Left renal cortex interstitium (tissue), 4 donors: ENCODE measurements around the gene MAST4. TPM values are rescaled to one million over a fixed set of nuclear protein-coding genes. Genes with fewer than 3 reads are reported as not detected.
A peak's percentile ranks its signal among the peaks of the same experiment; 100 is the strongest.

Experiments used
- DNase-seq, 4 donors: peaks; one replicate each; pipeline ENCODE4 v3.0.0-alpha.2; 2013; ENCODE audit warnings: low read depth in 4 of 4, low spot score in 2 of 4, missing footprints in 1 of 4
- polyA plus RNA-seq, 4 donors: library from polyadenylated mRNA; unstranded; fragments of 120-200 nt; gene quantifications; one replicate each; pipeline ENCODE4 v1.2.1, GENCODE V29; 2013; ENCODE audit not compliant: insufficient read length in 4 of 4

MAST4 gene
- polyA plus RNA-seq, 4 donors: 13.5 to 18.7 (median 16.1) TPM

DNA sequence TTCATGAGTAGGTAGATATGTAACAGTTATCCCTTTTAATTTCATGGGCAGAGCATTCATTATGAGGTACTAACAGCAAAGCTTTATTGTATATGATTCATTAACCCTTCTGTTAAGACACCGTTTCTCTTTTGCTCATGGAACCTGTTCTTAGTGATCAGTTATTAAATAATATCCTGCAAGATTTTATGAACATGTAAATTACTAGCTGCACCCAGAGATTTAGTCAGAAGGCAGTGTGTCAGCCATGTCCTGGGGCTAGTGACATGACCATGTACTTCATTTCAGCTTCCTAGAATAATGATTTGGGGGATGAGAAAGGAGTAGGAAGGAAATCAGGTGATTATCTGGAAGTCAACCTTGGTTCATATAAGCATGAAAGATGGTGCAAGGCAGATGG, 7.0 kb downstream of the MAST4 start:
- no peak for DNase-seq

GRCh38 chr5:66603881-66604280, 7.7 kb downstream of the MAST4 start:
- no peak for DNase-seq

DNA sequence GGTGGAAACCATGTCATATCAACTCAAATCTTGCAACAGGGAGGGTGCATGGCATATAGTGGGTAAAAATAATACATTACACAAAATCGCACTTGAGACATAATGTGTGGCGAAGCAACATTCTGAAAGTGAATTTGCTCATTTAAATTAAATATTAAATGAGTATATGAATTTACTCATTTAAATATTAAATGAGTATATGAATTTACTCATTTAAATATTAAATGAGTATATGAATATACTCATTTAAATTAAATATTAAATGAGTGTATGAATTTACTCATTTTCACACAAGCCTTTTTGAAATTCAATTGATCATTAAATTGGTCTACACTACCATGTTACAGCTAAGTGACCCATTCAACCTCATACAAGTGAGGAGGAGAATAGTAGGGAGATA, 10.5 kb downstream of the MAST4 start:
- no peak for DNase-seq

GRCh38 chr5:66608501-66608900, 12.3 kb downstream of the MAST4 start:
- DNase-seq: no peak

- DNase-seq: no peak
Measured at GRCh38 chr5:66609615-66610014, 13.4 kb downstream of the MAST4 start.

DNA sequence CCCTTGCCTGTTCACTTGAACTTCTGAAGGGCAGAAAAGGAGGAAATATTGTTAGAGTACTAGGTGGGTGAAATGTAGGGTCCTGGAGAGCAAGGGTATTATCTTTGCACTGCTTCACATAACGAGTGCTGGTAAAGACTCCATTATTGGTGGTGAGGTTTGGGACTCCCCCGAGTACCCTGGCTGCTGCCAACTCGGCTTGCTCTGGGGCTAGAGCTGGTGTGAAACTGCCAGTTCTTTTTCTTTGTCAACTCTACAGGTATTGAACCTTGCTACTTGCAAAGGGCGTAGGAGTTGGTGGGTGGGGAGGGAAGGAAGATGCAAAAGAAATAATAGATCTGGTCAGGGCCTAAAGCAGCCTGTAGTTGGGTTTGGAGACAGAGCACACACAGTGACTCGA, 16.0 kb downstream of the MAST4 start:
- DNase-seq: no peak

GRCh38 chr5:66615136-66615535, 18.9 kb downstream of the MAST4 start:
- DNase-seq: no peak

GRCh38 chr5:66615894-66616293, 19.7 kb downstream of the MAST4 start:
- DNase-seq: no peak

DNA sequence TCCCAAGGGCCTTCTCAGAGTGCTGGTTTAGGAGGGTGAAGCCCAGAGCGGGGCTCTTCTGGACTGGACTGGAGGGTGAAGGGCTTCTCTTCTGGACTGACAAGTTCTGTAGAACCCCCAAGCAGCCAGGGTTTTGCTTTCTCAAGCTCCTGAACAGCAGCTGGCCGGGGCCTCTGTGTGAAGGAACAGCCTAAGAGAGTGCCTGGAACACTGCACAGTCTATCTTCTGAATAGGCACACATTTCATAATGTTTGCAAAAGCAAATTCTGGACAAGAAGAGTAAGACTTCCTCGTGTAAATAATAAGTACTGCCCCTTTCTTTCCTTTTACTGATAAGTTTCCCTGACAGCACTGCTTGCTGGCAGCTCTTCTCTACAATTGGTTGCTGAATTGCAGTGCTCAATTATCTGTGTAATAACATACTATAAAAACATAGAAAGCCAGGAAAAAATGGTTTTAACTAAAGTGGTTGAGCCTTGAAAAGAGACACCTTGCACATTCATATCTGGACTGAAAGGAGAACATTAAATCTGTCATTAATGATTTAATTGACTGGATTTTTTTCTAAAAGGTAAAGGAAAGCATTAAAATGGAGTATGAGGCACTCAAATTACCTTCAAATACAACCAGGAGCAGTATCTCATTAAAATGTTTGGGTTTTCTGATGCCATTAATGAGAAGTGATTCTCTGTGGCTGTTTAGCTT, 20.5 kb downstream of the MAST4 start:
- DNase-seq: no peak

GRCh38 chr5:66617226-66617861, 21.2 kb downstream of the MAST4 start:
- no peak for DNase-seq

- no peak for DNase-seq
Measured at GRCh38 chr5:66617991-66618768, 22.0 kb downstream of the MAST4 start.

GRCh38 chr5:66620711-66621110, 24.5 kb downstream of the MAST4 start:
- no peak for DNase-seq

GRCh38 chr5:66621146-66621545, 25.0 kb downstream of the MAST4 start:
- DNase-seq: no peak

DNA sequence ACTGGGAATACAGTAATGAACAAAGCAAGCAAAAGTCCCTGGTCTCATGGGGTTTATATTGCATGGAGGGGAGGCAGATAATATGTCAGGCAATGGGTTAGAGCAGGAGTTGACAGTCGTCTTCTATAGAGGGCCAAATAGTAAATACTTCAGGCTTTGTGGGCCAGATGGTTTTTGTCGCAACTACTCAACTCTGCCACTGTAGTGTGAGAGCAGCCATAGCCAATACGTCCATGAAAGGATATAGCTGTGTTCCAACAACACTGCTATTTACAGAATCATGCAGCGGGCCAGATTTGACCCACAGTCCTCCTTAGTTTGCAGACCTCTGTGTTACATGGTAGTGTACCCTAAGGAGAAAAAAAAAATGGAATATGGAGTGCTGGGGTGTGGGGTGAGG, 25.5 kb downstream of the MAST4 start:
- no peak for DNase-seq

DNA sequence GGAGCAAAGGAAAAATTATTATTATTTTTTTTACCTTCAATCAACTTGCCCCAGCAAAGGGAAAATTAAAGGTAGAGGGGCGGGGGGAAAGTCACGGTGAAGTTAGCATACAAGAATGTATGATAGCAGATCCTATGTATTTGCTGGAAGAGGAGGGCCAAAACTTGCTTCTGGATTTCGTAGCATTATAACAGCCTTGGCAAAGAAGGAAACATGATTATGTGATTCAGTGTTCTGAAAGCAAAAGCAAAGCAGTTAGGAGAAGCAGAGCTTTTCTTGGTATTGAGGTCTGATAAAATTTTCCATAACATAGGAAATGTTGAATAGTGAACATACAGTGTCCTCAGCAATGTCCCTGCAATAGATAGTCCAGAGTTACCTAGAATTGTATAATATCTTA, 32.4 kb downstream of the MAST4 start:
- DNase-seq: no peak

- no peak for DNase-seq
Measured at GRCh38 chr5:66629446-66629845, 33.3 kb downstream of the MAST4 start.

- DNase-seq: peak in 1 of 4 donors; percentile 19
Measured at GRCh38 chr5:66633754-66634153, 37.6 kb downstream of the MAST4 start.

DNA sequence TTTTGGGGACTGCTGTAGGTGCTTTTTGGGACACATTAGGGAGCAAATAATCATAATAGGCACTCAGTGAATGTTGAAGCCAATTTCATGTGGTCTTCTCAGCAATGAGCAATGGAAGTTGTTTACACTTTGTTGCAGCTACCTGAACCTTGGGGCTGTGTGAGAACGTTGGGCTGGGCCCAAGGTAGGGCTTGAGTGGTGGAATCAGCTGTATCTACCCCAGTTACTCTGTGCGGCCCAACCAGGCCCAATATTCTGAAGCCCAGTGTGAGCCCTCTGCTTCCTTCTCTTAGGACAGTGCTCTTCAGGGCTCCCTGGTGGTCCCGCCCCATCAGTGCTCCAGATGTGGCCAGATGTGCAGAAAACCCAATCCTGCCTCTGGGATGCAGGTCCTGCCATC, 38.4 kb downstream of the MAST4 start:
- no peak for DNase-seq

DNA sequence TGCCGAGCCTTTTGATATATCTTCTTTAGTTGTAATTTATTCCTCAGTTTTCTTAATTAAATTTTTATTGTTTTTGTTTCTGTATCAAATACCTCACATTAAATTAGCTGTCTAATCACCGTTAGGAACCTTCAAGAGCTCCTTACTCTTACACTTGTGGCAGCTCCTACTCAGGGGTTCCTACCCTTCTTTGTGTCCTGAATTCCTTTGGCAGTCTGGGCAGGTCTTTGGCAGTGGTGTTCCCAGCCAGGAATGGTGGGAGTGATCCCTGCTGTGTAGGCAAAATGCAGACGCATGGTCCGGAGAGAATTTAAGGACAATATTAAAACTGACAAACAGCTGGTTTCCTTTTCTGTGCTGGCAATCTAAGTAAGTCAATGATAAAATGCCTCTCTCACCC, 41.8 kb downstream of the MAST4 start:
- DNase-seq: no peak

- DNase-seq: no peak
Measured at GRCh38 chr5:66639037-66639436, 42.8 kb downstream of the MAST4 start.

DNA sequence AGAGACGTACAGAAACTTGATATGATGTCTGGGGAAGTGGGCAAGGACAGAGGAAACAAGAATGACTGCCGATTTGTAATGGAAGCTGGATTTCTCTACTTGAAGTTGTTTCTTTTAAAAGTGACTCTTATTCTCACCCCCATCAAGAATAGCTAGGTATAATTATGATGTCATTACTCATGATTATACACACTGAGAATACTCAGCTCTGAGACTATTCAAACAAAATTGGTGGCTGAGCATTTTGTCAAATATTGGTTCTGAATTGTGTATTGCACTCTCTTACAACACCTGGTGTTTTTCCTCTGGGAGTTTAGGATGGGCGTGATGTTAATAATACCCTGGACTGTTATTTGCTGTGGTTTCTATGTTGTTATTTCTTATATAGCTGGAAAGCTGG, 46.3 kb downstream of the MAST4 start:
- no peak for DNase-seq

GRCh38 chr5:66643387-66643786, 47.2 kb downstream of the MAST4 start:
- no peak for DNase-seq
